ENCODE measurements around the gene SP110.
A peak's percentile ranks its signal among the peaks of the same experiment; 100 is the strongest.

Gene SP110

GRCh38 chr2:230164139-230164538 is 55.6 kb downstream of the SP110 start:
- no peak for DNase-seq

GRCh38 chr2:230162981-230163380 is 56.8 kb downstream of the SP110 start:
- no peak for DNase-seq

- no peak for DNase-seq
Observed at GRCh38 chr2:230161184-230161583, 58.6 kb downstream of the SP110 start.

- DNase-seq, result peak; percentile 24
Observed at GRCh38 chr2:230160112-230160660, 59.6 kb downstream of the SP110 start.

GRCh38 chr2:230158468-230158867 is 61.3 kb downstream of the SP110 start:
- no peak for DNase-seq

GRCh38 chr2:230156782-230157699 is 62.7 kb downstream of the SP110 start:
- no peak for DNase-seq

- DNase-seq, result no peak
Observed at GRCh38 chr2:230155359-230155758, 64.4 kb downstream of the SP110 start.

GRCh38 chr2:230153390-230153976 is 66.3 kb downstream of the SP110 start:
- DNase-seq, result no peak

- DNase-seq, result no peak
Observed at GRCh38 chr2:230152334-230152733, 67.5 kb downstream of the SP110 start.

- no peak for DNase-seq
Observed at GRCh38 chr2:230144355-230144754, 75.4 kb downstream of the SP110 start.

GRCh38 chr2:230140667-230141066 is 79.1 kb downstream of the SP110 start:
- no peak for DNase-seq

- no peak for DNase-seq
Observed at GRCh38 chr2:230137902-230138539, 81.8 kb downstream of the SP110 start.

- no peak for DNase-seq
Observed at GRCh38 chr2:230135130-230135525, 84.7 kb downstream of the SP110 start.

GRCh38 chr2:230134496-230135129 is 85.2 kb downstream of the SP110 start:
- no peak for DNase-seq

- DNase-seq, result no peak
Observed at GRCh38 chr2:230131366-230131765, 88.4 kb downstream of the SP110 start.

- no peak for DNase-seq
Observed at GRCh38 chr2:230130668-230131364, 89.0 kb downstream of the SP110 start.

- no peak for DNase-seq
Observed at GRCh38 chr2:230129343-230129742, 90.4 kb downstream of the SP110 start.

GRCh38 chr2:230128623-230129342 is 91.0 kb downstream of the SP110 start:
- no peak for DNase-seq

- DNase-seq, result no peak
Observed at GRCh38 chr2:230127195-230127594, 92.6 kb downstream of the SP110 start.

- no peak for DNase-seq
Observed at GRCh38 chr2:230124757-230125431, 94.9 kb downstream of the SP110 start.

- no peak for DNase-seq
Observed at GRCh38 chr2:230124235-230124634, 95.5 kb downstream of the SP110 start.

Data from NCI-H2107 (cell line).